ENCODE results near the gene EDN1. TPM values are rescaled to one million over a fixed set of nuclear protein-coding genes. Genes with fewer than 3 reads are reported as not detected.

Gene EDN1
- total RNA-seq, 1 donor from 2014 or later = 0.76 TPM

- ATAC-seq = no peak
Measured at GRCh38 chr6:12270551-12271230, 19.5 kb upstream of the EDN1 start.

- no peak for ATAC-seq
Measured at GRCh38 chr6:12271594-12271993, 18.6 kb upstream of the EDN1 start.

GRCh38 chr6:12271997-12272396 is 18.2 kb upstream of the EDN1 start:
- no peak for ATAC-seq

- ATAC-seq = no peak
Measured at GRCh38 chr6:12275107-12275506, 15.1 kb upstream of the EDN1 start.

- no peak for ATAC-seq
Measured at GRCh38 chr6:12276930-12277315, 13.2 kb upstream of the EDN1 start.

- no peak for ATAC-seq
Measured at GRCh38 chr6:12277386-12277785, 12.8 kb upstream of the EDN1 start.

GRCh38 chr6:12278915-12279314 is 11.2 kb upstream of the EDN1 start:
- ATAC-seq = no peak

- no peak for ATAC-seq
Measured at GRCh38 chr6:12279322-12280091, 10.7 kb upstream of the EDN1 start.

GRCh38 chr6:12280458-12280857 is 9.7 kb upstream of the EDN1 start:
- no peak for ATAC-seq

- ATAC-seq = no peak
Measured at GRCh38 chr6:12280902-12281301, 9.3 kb upstream of the EDN1 start.

GRCh38 chr6:12283904-12284303 is 6.3 kb upstream of the EDN1 start:
- no peak for ATAC-seq

- no peak for ATAC-seq
Measured at GRCh38 chr6:12286373-12287110, 3.6 kb upstream of the EDN1 start.

GRCh38 chr6:12288211-12288618 is 1.9 kb upstream of the EDN1 start:
- ATAC-seq = peak; percentile 71

GRCh38 chr6:12288914-12289313 is 1.2 kb upstream of the EDN1 start:
- ATAC-seq = no peak

GRCh38 chr6:12289365-12289919 is 719 bp upstream of the EDN1 start:
- ATAC-seq = peak; percentile 23

GRCh38 chr6:12291071-12291838 is 1.1 kb downstream of the EDN1 start:
- ATAC-seq = no peak

GRCh38 chr6:12291839-12292604 is 1.9 kb downstream of the EDN1 start:
- no peak for ATAC-seq

GRCh38 chr6:12293235-12293930 is 3.2 kb downstream of the EDN1 start:
- ATAC-seq = no peak

GRCh38 chr6:12293931-12294807 is 4.0 kb downstream of the EDN1 start:
- ATAC-seq = no peak

Measured in esophagus mucosa (tissue), 1 donor.